ENCODE measurements around the gene WDR35.

GRCh38 chr2:19864381-19864780, 125.5 kb downstream of the WDR35 start:
- TF ChIP-seq EZH2 (IDR thresholded peaks at IDR 0.05; ENCODE audit: borderline replicate concordance, low read depth, low read length, severe bottlenecking) (no peak), POLR2A (IDR thresholded peaks at IDR 0.05; ENCODE audit: low read depth, low read length) (no peak)
